ENCODE data around the gene MYH8.

DNA sequence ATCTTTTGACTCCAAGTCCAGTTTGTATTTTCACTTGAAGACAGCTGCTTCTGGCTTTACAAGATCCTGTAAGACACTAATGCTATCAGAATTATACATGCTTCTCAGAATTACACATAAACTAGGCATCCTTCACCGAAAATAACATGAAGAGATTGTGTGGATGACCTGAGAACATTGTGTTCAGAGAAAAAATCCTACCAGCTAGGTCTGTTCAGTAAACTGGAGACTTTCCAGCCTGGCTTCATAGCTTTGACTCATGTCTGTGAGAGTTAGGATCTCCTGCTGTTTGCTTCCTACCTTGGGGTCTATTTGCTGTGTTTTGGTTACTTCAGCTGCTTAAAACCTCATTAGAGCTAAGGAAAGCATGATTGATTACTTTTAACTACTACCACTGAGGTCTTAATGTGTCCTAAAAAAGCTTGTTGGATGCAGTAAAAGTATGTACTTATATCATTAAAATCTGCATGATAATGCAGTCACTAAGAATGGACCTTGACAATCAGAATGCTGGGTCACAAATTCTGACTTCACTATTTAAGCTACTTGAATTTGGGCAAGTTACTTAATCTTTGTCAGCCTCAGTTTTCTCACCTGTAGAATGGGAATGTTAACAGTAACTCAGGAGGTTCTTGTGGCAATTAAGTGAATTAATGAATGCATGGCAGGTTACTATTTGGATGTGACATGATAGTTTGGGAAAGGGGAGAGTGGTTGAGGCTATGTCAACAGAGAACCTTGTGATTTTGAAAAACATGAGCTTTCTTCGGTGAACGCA, 40.9 kb downstream of the MYH8 start:
- TF ChIP-seq, protein P1, sequence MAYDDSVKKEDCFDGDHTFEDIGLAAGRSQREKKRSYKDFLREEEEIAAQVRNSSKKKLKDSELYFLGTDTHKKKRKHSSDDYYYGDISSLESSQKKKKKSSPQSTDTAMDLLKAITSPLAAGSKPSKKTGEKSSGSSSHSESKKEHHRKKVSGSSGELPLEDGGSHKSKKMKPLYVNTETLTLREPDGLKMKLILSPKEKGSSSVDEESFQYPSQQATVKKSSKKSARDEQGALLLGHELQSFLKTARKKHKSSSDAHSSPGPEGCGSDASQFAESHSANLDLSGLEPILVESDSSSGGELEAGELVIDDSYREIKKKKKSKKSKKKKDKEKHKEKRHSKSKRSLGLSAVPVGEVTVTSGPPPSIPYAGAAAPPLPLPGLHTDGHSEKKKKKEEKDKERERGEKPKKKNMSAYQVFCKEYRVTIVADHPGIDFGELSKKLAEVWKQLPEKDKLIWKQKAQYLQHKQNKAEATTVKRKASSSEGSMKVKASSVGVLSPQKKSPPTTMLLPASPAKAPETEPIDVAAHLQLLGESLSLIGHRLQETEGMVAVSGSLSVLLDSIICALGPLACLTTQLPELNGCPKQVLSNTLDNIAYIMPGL (CRISPR knock-in tag; IDR thresholded peaks at IDR 0.05): no peak
- TF ChIP-seq, protein P2, sequence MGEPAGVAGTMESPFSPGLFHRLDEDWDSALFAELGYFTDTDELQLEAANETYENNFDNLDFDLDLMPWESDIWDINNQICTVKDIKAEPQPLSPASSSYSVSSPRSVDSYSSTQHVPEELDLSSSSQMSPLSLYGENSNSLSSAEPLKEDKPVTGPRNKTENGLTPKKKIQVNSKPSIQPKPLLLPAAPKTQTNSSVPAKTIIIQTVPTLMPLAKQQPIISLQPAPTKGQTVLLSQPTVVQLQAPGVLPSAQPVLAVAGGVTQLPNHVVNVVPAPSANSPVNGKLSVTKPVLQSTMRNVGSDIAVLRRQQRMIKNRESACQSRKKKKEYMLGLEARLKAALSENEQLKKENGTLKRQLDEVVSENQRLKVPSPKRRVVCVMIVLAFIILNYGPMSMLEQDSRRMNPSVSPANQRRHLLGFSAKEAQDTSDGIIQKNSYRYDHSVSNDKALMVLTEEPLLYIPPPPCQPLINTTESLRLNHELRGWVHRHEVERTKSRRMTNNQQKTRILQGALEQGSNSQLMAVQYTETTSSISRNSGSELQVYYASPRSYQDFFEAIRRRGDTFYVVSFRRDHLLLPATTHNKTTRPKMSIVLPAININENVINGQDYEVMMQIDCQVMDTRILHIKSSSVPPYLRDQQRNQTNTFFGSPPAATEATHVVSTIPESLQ (CRISPR knock-in tag; IDR thresholded peaks at IDR 0.05): no peak
- TF ChIP-seq FOXK1 (CRISPR knock-in tag; IDR thresholded peaks at IDR 0.05; ENCODE audit: borderline replicate concordance): no peak

Data from K562 (cell line).